Measurements from ENCODE around the gene CHD9.

Gene CHD9

GRCh38 chr16:53135329-53135728 is 80.5 kb downstream of the CHD9 start:
- no peak for TF ChIP-seq CTCF (IDR thresholded peaks at IDR 0.05; ENCODE audit: insufficient read depth, low read length, poor library complexity, severe bottlenecking)
- Histone ChIP-seq H3K4me3 (replicated peaks; ENCODE audit: low read depth, low read length) (no peak overlapping the region), H3K27me3 (replicated peaks; ENCODE audit: control insufficient read depth, insufficient read depth, low read length) (no peaks in the 10 kb centered on the region), H3K36me3 (ENCODE audit: control insufficient read depth, insufficient read depth, low read length) (no peaks in the 10 kb centered on the region)
- no peak for DNase-seq (ENCODE audit: extremely low read depth, insufficient read length)

- DNase-seq (ENCODE audit: extremely low read depth, insufficient read length), result no peak
- Histone ChIP-seq H3K27me3 (replicated peaks; ENCODE audit: control insufficient read depth, insufficient read depth, low read length) (no peaks in the 10 kb centered on the region), H3K4me3 (replicated peaks; ENCODE audit: low read depth, low read length) (no peak overlapping the region), H3K36me3 (ENCODE audit: control insufficient read depth, insufficient read depth, low read length) (peaks cover 2% of the 10 kb centered on the region; the same call in 1 of the 2 replicates)
- no peak for TF ChIP-seq CTCF (IDR thresholded peaks at IDR 0.05; ENCODE audit: insufficient read depth, low read length, poor library complexity, severe bottlenecking)
Measured at GRCh38 chr16:53142823-53143568, 88.2 kb downstream of the CHD9 start.

- Histone ChIP-seq H3K27me3 (replicated peaks; ENCODE audit: control insufficient read depth, insufficient read depth, low read length) (no peaks in the 10 kb centered on the region), H3K4me3 (replicated peaks; ENCODE audit: low read depth, low read length) (no peak overlapping the region), H3K36me3 (ENCODE audit: control insufficient read depth, insufficient read depth, low read length) (peaks cover 3% of the 10 kb centered on the region)
- TF ChIP-seq CTCF (IDR thresholded peaks at IDR 0.05; ENCODE audit: insufficient read depth, low read length, poor library complexity, severe bottlenecking), result no peak
- no peak for DNase-seq (ENCODE audit: extremely low read depth, insufficient read length)
Measured at GRCh38 chr16:53147500-53148065, 92.8 kb downstream of the CHD9 start.

- Histone ChIP-seq H3K4me3 (replicated peaks; ENCODE audit: low read depth, low read length) (no peak overlapping the region), H3K27me3 (replicated peaks; ENCODE audit: control insufficient read depth, insufficient read depth, low read length) (no peaks in the 10 kb centered on the region), H3K36me3 (ENCODE audit: control insufficient read depth, insufficient read depth, low read length) (peaks cover 5% of the 10 kb centered on the region)
- TF ChIP-seq CTCF (IDR thresholded peaks at IDR 0.05; ENCODE audit: insufficient read depth, low read length, poor library complexity, severe bottlenecking), result no peak
- DNase-seq (ENCODE audit: extremely low read depth, insufficient read length), result no peak
Measured at GRCh38 chr16:53150769-53151168, 96.0 kb downstream of the CHD9 start.

- no peak for TF ChIP-seq CTCF (IDR thresholded peaks at IDR 0.05; ENCODE audit: insufficient read depth, low read length, poor library complexity, severe bottlenecking)
- DNase-seq (ENCODE audit: extremely low read depth, insufficient read length), result no peak
- H3K27me3 ChIP-seq (replicated peaks; ENCODE audit: control insufficient read depth, insufficient read depth, low read length), result no peaks in the 10 kb centered on the region
- peaks cover 6% of the 10 kb centered on the region for H3K36me3 ChIP-seq (ENCODE audit: control insufficient read depth, insufficient read depth, low read length)
- H3K4me3 ChIP-seq (replicated peaks; ENCODE audit: low read depth, low read length), result no peak overlapping the region
Measured at GRCh38 chr16:53152329-53152728, 97.5 kb downstream of the CHD9 start.

Measured in GM06990 (cell line).